Prostate gland (tissue), 2 donors: Measurements from ENCODE around the gene CEP85.

Experiments
- POLR2A ChIP-seq: fragments of 450-650 bp; IDR thresholded peaks from one replicate; pipeline ENCODE4 v1.6.1; 2016; ENCODE audit warnings: antibody characterized with exemption, mild to moderate bottlenecking
- POLR2AphosphoS5 ChIP-seq: sonication (generic); formaldehyde crosslinking; IDR thresholded peaks from one replicate; pipeline ENCODE4 v1.6.1; 2017; ENCODE audit warnings: antibody characterized with exemption
- TF ChIP-seq, protein P1 (sequence below), 4 experiments: fragments of 200-600 bp in 2 of 4; fragments of 450-650 bp in 2 of 4; sonication (generic) in 2 of 4; IDR thresholded peaks; 1 replicate in 3 of 4; 2 replicates in 1 of 4; pipeline ENCODE4 v1.5.1; 2016 to 2019; ENCODE audit warnings: antibody characterized with exemption in 4 of 4, mild to moderate bottlenecking in 2 of 4, moderate library complexity in 2 of 4

DNA sequence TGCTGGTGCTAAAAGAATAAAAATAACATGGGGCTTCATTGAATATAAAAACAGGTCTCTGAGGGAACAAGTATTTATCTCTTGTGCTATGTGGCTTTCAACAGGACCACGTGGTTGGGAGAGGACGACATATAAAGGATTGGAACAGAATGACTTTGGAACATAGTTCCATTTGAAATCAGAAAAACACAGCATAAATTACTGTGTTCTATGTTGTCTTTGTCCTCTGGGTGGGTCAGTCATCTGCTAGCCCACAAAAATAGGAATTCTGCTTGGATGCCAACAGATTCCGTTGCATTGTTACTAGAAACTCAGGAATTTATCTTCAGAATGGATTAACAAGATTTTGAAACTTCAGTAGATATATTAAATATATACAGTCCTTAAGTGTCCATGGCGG, 5.9 kb downstream of the CEP85 start:
- TF ChIP-seq POLR2A (no peak), POLR2AphosphoS5 (no peak)
- TF ChIP-seq, protein P1, sequence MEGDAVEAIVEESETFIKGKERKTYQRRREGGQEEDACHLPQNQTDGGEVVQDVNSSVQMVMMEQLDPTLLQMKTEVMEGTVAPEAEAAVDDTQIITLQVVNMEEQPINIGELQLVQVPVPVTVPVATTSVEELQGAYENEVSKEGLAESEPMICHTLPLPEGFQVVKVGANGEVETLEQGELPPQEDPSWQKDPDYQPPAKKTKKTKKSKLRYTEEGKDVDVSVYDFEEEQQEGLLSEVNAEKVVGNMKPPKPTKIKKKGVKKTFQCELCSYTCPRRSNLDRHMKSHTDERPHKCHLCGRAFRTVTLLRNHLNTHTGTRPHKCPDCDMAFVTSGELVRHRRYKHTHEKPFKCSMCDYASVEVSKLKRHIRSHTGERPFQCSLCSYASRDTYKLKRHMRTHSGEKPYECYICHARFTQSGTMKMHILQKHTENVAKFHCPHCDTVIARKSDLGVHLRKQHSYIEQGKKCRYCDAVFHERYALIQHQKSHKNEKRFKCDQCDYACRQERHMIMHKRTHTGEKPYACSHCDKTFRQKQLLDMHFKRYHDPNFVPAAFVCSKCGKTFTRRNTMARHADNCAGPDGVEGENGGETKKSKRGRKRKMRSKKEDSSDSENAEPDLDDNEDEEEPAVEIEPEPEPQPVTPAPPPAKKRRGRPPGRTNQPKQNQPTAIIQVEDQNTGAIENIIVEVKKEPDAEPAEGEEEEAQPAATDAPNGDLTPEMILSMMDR (IDR thresholded peaks at IDR 0.05): no peak
